AG09319 (cell line): ENCODE data around the gene PICK1.

ENCODE experiments used
- DNase-seq: peaks from one replicate; pipeline ENCODE4 v3.0.0-alpha.2; 2010; ENCODE audit warnings: low read depth; ENCODE audit errors: extremely low read depth
- CTCF ChIP-seq: IDR thresholded peaks from 2 replicates; pipeline ENCODE4 v1.5.1; 2011; ENCODE audit warnings: low read depth, mild to moderate bottlenecking, inconsistent platforms, low read length, moderate library complexity

Gene PICK1

GRCh38 chr22:38046070-38046748 is 11.0 kb upstream of the PICK1 start:
- TF ChIP-seq CTCF = no peak
- no peak for DNase-seq

- no peak for DNase-seq
- TF ChIP-seq CTCF = no peak
Measured at GRCh38 chr22:38049812-38050619, 7.2 kb upstream of the PICK1 start.

- no peak for TF ChIP-seq CTCF
Measured at GRCh38 chr22:38050720-38051119, 6.5 kb upstream of the PICK1 start.

GRCh38 chr22:38051261-38051660 is 5.9 kb upstream of the PICK1 start:
- DNase-seq = no peak
- no peak for TF ChIP-seq CTCF

More at GRCh38 chr22:38050720-38051119, 6.5 kb upstream of the PICK1 start:
- no peak for DNase-seq

- TF ChIP-seq CTCF = peak; percentile 69
- peak; percentile 31 for DNase-seq
Measured at GRCh38 chr22:38051900-38052862, 5.0 kb upstream of the PICK1 start.

GRCh38 chr22:38062791-38063190 is 5.6 kb downstream of the PICK1 start:
- no peak for TF ChIP-seq CTCF
- DNase-seq = no peak
